Right renal pelvis (tissue), 4 donors: Measurements from ENCODE around the gene SLC7A11. TPM values are rescaled to one million over a fixed set of nuclear protein-coding genes. Genes with fewer than 3 reads are reported as not detected.

Experiments used
- DNase-seq, 4 donors: peaks; one replicate each; pipeline ENCODE4 v3.0.0-alpha.2; 2013; ENCODE audit warnings: low read depth in 4 of 4, low spot score in 3 of 4, missing footprints in 1 of 4
- polyA plus RNA-seq, 4 donors: library from polyadenylated mRNA; unstranded; fragments of 120-200 nt; gene quantifications; one replicate each; pipeline ENCODE4 v1.2.1, GENCODE V29; 2013; ENCODE audit not compliant: insufficient read length in 4 of 4

SLC7A11 gene
- polyA plus RNA-seq = 1 to 10 TPM; 1.9 to 2.3 (median 2.1) TPM

DNA sequence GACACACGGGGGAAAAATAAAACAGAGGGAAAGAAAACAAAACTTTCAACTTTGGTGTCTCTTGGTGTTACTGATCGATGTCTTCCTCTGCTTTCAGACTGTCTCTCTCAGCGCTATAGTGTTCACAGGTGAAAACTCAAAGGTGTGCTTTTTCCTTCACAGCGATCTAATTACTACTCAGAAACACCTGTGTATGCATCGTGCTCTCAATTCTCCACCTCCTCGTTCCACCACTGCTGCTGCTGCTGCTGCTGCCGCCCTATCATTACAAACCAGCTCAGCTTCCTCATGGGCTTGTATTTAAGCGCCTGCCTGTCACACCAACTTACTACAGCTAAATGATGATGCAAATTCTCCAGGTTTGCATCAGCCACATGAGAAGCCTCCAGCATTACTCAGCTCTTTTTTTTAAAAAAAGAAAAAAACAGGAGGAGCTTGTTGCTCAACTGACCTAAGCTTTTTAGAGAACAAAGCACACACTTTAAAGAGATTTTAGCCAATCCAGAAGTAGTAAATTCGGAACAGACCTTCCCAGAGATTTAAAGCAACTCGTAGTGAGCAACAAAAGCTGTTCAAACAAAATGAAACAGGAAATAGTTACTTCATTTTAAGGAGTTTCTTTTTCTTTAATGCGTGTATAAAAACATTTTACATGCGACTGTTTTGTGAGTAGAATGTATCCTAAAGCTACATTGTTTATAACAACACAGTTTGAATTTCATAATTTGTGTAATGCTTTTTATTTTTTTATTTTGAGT, at the start of gene SLC7A11:
Gene SLC7A11, minus strand, starts transcription at position 274 of the 758 bp plus-strand sequence. CDS start 280 bp downstream, outside the sequence.
- DNase-seq = peak; percentile 50 to 74 (median 60)

DNA sequence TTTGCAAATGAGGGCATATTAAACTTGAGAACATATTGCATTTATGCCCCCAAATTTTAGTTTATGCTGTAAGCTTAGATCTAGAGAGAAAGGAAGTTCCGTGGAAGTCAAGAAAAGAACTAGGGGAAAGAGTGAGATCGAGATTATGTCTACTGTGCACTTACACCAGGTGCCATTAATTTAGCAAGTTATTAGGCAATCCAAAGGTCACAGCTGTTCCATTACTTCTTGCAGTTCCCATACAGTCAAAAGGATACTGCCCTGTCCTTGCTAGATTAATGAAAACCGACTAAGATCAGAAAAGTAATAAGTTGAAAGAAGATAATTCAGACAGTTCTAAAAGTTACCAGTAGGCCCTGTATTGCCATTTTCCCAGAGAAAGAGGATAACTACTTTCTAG, 49.3 kb upstream of the SLC7A11 start:
- DNase-seq = no peak

DNA sequence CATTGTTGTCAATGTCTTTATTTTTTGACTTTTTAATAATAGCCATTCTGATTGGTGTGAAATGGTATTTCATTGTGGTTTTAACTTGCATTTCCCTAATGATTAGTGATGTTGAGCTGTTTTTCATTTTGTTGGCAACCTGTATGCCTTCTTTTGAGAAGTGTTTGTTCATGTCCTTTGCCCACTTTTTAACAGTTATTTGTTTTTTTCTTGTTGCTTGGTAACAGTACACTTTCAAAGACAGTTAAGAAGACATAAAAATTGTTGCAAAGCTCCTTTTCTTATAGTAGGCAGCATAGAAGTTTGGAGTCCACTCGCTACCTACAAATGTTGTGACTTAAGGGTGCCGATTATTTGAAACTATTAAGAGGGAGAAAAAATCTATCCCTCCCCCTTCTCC, 48.7 kb upstream of the SLC7A11 start:
- DNase-seq = no peak

DNA sequence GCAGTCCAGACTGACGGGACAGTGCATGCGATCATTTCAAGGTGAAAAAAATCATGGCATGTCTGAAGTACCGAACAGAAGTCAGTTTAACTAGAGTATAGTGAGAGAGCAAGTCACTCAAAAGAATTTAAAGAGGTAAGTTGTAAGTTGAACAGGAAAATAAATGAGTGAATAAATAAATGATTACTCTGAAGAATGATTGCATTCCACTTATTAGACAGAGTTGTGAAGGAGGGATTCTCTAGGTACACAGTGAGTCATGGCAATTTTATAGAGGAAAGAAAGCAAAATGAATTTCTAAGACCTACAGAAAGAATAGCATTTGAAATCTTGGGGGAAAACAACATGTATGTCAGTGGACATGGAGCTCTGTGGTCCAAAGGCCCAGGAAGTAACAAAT, 37.1 kb upstream of the SLC7A11 start:
- no peak for DNase-seq

DNA sequence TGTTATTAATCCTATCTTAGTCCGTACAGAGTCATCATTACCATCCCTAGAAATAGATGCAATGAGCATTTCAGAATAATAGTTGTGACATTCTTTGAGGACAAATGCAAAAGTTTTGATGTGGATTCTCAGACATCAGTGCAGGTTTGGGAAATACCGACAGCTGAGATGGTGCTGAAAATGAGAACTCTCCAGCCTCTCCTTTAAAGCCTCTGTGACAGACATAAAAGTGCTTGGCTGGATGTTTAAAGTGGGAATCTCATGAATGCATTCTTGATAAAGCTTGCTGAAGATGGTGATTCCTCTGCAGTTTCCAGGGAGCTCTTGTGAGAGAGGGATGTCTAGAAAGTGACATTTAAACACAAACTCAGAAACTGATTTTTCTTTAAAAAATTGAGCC, 35.0 kb upstream of the SLC7A11 start:
- DNase-seq = no peak

DNA sequence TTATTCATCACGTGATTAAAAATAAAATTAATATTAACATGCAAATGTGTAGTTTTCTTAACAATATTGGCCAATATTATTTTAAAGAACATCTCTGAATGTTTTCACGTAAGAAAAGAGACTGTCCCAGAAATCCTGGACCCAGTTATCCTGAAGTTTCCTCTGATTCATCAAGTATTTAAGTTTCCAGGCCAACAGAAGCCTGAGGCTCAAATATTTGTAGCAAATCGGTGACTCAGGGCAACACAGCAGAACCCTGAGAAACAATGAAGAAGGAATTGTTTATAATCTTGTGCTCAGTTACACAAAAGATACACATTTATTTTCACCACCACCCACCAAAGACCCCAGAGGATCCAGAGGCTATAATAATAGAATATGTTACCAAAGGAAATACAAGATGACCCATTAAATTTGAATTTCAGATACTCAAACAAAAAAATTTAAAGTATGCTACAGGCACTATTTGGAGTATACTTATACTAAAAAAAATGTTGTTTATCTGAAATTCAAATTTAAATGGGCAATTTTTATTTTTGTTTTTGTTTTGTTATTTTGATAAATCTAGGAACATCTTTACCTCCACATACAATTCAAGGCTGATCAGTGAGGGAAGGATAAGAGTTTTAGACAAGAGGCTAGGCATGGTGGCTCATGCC, 33.9 kb upstream of the SLC7A11 start:
- no peak for DNase-seq

DNA sequence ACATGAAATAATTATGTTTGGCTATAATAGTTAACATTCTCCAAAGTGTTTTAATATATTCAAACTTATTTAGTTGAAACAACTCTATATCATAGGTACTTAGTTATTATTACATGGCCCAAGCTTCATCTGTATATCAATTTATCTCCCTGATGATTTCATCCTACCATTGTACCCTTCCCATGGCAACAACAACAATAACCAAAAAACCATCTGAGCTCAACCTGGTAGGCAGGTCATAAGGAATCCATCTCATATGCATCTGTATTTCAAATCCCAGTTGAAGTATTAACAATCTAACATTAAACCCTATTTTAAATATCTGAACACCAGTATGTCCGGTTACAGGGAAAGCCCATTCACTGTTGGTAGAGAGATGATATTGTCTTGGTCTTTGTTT, 33.1 kb upstream of the SLC7A11 start:
- DNase-seq = no peak

DNA sequence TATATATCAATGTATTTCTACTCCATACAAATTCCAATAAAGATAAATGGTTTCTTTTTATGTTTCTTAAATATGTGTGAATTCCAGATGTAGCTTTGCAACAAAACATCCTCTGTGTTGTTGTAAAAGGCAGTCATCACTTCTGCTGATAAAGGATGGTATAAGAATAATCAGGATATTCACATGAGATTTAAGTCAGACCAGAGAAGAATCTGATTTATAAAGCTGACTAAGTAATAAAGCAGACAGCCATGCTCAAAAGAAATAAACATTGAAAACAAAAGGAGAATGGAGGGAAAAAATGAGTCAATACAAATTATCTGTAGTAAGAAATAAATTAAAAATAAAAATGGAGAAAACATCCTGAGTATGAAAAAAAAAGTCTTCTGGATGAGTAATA, 27.0 kb upstream of the SLC7A11 start:
- DNase-seq = no peak

DNA sequence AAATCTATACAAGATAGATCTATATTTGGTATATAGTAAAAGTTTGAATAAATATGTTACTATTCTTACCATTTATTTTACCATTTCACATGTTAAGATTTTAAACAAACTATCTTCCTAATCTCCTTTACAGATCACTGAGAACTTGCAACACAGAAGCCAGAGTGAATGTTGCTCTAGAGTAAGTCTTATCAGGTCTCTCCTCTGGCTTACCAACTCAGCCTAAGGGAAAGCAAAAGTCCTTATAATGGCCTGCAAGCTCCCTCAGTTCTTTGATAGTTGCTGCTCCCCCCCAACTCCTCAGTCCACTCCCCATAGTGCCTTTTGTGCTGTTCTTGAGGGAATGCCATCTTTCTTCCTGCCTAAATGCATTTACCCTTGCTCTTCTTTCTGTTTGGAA, 25.7 kb upstream of the SLC7A11 start:
- no peak for DNase-seq

DNA sequence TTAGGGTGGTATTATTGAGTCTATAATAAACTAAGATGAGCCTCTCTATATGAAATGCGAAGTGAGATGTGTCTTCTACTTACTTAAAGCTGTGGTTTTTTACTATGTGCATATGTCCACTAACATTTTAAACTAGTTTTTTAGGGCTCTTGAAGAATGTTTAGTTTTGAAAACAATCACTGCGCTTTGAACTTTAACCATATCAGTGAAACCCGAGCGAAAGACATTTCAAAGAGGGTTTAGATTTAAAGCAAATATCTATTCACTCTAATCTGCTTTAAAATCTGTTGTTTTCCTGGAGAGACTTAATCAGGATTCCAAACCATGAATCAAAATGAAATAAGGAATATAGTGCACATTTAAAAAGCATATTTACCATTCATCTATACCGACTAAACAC, 24.8 kb upstream of the SLC7A11 start:
- no peak for DNase-seq

DNA sequence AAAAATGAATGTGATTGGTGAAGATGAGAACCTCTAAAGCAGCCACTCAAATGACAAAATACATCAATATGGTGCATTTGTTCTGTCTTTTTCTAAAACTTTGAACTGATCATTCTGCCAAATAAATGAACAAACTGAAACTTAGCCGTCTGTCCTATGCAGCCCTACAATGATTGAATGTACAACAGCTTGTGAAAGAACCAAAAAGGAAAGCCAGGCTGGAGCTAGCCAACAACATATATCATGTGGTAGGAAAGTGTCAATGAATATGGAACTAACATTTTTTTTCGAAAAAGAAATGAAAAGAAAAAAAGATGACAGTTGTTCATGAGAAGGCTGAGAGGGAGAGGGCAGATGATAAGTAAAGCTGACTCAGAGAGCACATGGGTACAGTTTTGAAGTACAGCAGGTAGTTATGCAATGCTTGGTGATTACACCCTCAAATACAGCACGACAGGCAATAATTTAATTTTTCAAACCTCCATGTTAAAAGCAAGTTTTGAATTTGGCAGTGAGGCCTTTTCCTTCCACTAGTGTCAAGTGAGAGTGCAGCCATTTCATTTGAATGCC, 21.2 kb upstream of the SLC7A11 start:
- no peak for DNase-seq

DNA sequence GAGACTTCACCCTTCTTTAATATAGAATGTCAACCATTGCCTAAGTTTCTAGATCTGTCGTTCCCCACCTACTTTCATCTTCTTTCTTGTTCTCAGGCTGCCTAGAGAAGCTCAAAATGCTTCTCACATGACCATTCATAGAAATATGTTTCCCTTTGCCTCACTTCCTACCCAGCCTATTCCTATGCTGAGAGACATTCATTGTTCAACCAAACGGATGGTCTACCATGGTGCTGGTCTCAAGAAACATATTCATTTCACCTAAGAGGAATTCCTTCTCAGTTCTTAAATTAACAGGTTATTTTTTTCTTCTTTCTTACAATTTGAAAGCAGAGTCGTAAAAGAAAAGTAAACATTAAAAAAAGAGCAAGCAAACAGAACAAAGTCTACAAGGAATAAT, 20.3 kb upstream of the SLC7A11 start:
- DNase-seq = no peak

DNA sequence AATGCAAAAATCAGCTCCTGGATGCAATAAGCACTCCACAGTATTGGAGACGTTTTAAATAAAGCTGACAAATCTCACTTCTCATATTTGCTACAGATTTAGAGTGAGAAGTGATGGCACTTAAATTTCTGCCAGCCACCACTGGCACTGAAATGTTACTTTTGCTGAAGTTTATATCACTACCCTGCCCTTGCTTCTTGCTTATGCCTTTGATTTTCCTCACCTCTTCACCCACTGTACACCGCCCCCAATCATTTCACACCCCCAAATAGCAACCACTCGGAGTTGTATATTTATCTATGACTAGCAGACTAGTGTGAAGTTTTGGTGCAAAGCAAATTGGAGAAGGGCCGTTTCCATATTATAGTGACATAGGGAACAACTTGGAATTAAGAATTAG, 19.9 kb upstream of the SLC7A11 start:
- DNase-seq = no peak

DNA sequence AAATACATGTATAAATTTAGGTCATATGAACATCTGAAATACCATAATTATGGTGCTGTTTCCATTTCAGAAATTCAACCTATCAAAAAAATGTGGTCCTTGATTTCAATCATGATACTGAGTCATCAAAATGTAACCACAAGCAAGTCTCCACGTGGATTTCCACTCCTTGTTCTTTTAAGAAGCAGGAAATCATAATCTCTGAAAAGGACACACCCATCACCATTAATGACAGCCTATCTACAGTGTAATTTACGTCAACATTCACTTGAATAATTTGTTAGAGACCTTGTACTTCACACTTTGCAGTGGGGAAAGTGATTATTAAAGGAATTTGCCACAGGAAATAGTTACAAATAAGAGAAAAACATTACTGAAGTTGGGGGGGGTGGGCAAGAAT, 17.7 kb upstream of the SLC7A11 start:
- no peak for DNase-seq

DNA sequence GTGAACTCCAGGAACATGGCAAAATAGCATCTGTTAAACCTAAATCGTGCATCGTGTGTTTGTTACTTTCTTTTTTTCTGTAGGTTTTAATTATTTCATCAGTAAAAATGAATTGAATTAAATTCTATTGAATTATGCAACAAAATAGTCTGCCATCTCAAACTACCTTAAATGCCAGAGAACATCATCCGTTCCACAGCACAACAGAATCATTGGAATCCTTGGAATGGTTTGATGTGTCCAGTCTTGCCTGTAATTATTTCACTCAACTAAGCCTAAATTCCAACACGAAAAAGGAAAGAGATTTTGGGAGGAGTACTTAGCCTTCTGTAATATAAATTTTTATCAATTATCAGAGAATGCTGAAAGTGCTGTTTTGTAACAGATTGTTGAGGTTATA, 17.1 kb upstream of the SLC7A11 start:
- no peak for DNase-seq

DNA sequence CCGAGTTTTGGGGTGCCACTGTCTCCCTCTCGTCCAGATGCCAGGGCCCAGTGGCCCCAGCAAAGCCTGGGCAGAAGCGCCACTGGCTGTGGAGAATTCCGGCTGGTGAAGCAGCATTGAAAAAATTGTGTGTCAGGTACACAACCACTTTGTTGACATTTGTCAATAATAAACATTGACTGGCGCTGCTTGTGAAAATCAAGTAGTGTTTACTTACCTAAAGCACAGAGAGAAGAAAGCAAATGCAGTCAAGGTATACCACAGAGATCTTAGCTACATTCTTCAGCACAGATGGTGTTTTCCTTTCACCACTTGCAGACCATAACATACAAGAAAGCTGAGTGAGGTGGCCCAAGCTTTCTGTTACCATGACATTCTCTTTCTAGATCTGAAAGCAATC, 14.5 kb upstream of the SLC7A11 start:
- no peak for DNase-seq

DNA sequence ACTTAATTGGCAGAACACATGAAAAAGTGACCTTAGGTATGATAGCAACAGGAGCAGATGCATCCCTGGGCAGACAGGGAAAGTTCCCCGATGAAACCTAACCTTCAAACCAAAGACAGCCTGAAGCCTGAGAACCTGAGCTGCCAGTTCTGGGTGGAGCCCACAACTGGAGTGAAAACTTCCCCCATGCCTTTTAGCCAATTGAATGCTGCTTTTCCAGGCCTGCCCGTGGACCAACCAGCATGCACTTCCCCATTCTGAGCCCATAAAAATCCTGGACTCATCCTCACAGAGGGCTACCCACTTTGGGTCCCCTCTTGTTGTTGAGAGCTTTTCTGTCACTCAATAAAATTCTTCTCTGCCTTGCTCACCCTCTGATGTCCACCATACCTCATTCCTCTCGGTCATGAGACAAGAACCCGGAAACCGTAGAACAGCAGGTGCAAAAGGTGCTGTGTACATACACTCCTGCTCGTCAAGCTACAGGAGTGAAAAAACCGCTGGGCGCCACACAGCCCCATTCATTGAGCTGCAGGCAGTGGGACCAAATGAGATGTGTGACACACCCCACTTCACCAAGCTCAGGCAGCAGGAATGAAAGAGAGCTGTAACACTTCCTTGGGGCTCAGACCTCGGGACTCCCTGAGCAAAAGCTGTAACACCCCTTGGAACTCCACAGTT, 13.9 kb upstream of the SLC7A11 start:
- no peak for DNase-seq

DNA sequence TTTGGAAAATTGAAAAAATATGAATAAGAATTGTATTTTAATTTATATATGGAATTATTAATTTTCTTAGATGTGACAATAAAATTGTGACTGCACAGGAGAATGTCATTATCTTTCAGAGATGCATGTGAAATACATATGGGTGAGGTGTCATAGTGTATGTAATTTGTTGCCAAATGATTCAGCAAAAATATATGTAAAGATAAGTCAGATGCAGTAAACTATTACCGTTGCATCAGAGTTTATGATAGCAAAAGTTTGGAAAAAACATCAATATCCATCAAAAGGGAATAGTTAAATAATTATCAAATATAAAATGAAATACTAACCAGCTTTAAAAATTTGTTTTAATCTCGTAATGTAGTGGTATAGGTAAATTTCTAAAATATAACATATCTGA, 10.4 kb upstream of the SLC7A11 start:
- DNase-seq = no peak

DNA sequence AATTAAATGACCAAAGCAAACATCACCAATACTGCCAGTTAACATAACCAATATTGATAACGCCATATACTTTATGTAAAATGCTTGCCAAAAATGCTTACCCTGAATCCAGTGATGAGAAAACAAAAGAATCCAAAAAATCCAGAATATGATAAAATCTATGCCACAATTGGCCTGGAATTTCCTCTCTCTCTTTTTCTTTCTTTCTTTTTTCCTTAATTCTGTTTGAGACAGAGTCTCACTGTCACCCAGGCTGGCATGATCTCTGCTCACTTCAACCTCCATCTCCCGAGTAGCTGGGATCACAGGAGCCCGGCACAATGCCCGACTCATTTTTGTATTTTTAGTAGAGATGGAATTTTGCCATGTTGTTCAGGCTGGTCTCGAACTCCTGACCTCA, 9.8 kb upstream of the SLC7A11 start:
- no peak for DNase-seq

DNA sequence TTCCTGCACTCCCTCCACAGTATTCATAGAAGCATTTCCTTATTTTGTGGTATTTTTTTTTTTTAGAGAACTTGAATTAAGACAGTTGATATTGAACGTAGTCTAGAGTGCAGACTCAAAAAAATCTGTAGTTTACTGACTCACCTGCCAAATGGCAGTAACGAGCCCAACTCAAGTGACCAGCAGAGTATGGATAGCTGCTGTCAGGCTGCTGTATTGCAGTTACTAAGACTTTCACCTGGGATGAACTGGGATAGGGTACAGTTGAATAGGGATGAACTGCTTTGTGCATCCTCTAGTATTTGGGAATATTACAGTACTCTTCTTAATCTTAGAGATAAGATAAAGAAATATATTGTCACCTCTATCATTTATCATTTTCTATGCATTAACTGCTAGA, 7.0 kb upstream of the SLC7A11 start:
- no peak for DNase-seq

DNA sequence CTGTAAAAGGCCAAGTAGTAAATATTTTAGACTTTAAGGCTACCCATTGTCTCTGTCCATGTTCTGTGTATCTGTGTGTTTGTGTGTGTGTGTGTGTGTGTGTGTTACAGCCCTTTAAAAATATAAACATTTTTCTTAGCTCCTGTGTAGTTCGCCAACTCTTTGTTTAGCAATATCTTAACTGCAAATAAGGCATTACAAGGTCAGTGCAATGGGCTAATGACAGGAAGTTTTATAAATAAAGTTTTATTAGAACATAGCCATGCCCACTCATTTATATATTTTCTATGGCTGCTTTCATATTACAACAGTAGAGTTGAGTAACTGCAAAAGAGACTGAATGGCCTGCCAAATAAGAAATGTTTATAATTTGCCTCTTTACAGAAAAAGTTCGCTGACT, 5.9 kb upstream of the SLC7A11 start:
- no peak for DNase-seq

DNA sequence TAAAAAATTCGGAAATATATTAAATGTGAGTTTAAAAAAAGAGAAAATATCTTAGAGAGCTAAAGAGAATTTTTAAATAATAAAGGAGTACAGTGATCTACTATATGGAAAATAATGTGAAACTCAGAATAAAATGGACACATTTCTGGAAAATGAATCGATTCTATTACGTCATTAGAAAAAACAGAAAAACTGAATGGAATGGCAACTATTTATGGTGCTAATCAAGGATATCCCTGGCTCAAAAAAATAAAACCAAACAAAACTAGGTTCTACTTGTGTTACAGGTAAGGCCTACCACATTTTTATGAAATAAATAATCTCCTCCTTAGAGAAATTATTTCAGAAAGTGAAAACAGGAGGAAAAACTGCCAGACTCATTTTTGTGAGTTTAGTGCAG, 5.5 kb upstream of the SLC7A11 start:
- DNase-seq = no peak
